ENCODE measurements around the gene CLEC10A.
"Not testable (repeated sequence)": the region's sequence is repeated elsewhere in the genome, so short reads cannot be mapped to it uniquely, and the experiment has no call there.

The CLEC10A gene

DNA sequence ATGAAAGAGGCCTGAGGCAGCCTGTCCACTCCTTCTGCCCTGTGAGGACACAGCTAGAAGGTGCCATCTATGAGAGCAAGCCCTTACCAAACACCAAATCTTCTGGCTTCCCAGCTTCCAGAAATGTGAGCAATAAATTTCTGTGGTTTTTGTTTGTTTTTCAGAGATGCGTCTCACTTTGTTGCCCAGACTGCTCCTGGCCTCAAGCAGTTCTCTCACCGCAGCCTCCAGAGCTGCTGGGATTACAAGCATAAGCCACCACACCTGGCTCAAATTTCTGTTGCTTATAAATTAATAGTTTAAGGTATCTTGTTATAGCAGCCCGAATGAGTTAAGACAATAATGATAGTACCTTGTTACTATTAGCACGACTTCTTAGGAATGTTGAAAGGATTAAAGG lies 23.7 kb downstream of the CLEC10A start:
- H3K9me3 ChIP-seq (ENCODE audit: control insufficient read depth, low read length): no peaks in the 10 kb centered on the region
- no peaks in the 10 kb centered on the region for H3K4me1 ChIP-seq (ENCODE audit: control insufficient read depth, insufficient read depth, low read length, poor library complexity, severe bottlenecking)
- no peaks in the 10 kb centered on the region for H3K36me3 ChIP-seq (ENCODE audit: control insufficient read depth, insufficient read depth, low read length)
- H3K27me3 ChIP-seq (replicated peaks; ENCODE audit: control insufficient read depth, insufficient read depth, low read length, poor library complexity, severe bottlenecking): no peaks in the 10 kb centered on the region
- H3K27ac ChIP-seq (ENCODE audit: insufficient read depth, low read length, poor library complexity, severe bottlenecking): no peak overlapping the region
- no peak for DNase-seq
- no peak overlapping the region for H3K4me3 ChIP-seq (ENCODE audit: insufficient read depth, low read depth, low read length, poor library complexity, severe bottlenecking)

DNA sequence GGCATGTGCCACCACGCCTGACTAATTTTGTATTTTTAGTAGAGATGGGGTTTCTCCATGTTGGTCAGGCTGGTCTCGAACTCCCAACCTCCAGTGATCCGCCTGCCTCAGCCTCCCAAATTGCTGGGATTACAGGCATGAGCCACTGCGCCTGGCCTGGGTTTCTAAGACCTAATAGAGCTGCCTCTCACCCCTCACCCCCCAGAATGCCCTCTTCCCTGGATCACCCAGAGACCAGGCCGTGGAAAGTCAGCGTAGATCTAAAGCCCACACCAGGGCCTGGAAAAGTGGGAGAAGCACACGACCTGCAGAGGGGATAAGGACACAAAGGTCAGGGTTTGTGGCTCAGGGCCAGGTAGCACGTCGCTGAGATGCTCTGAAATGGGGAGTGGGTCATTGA lies 29.5 kb downstream of the CLEC10A start:
- DNase-seq; H3K4me3 ChIP-seq (ENCODE audit: insufficient read depth, low read depth, low read length, poor library complexity, severe bottlenecking); H3K27me3 ChIP-seq (replicated peaks; ENCODE audit: control insufficient read depth, insufficient read depth, low read length, poor library complexity, severe bottlenecking); H3K36me3 ChIP-seq (ENCODE audit: control insufficient read depth, insufficient read depth, low read length); H3K27ac ChIP-seq (ENCODE audit: insufficient read depth, low read length, poor library complexity, severe bottlenecking); H3K9me3 ChIP-seq (ENCODE audit: control insufficient read depth, low read length): not testable (repeated sequence)
- peaks cover 12% of the 10 kb centered on the region for H3K4me1 ChIP-seq (ENCODE audit: control insufficient read depth, insufficient read depth, low read length, poor library complexity, severe bottlenecking)

DNA sequence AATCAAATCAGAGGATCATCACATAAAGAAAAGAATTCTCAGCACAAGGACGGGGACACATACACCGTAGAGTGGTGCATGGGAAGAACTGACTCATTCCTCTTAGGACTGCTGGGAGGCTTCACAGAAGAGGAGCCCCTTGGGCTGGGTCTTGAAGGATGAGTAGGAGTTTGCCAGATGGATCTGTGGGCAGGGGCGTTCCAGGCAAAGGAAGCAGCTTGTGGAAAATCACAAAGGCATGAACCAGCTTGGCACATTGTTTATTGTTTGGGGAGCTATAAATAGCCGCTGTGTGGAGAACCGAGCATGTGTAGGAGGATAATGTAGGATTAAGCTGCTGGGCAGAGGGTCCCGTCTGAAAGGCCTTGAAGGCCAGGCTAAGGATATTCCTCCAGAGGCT lies 31.1 kb downstream of the CLEC10A start:
- Histone ChIP-seq H3K4me1 (ENCODE audit: control insufficient read depth, insufficient read depth, low read length, poor library complexity, severe bottlenecking) (peaks cover 14% of the 10 kb centered on the region), H3K27ac (ENCODE audit: insufficient read depth, low read length, poor library complexity, severe bottlenecking) (no peak overlapping the region), H3K27me3 (replicated peaks; ENCODE audit: control insufficient read depth, insufficient read depth, low read length, poor library complexity, severe bottlenecking) (no peaks in the 10 kb centered on the region), H3K9me3 (ENCODE audit: control insufficient read depth, low read length) (no peaks in the 10 kb centered on the region), H3K4me3 (ENCODE audit: insufficient read depth, low read depth, low read length, poor library complexity, severe bottlenecking) (no peak overlapping the region), H3K36me3 (ENCODE audit: control insufficient read depth, insufficient read depth, low read length) (no peaks in the 10 kb centered on the region)
- DNase-seq: no peak

DNA sequence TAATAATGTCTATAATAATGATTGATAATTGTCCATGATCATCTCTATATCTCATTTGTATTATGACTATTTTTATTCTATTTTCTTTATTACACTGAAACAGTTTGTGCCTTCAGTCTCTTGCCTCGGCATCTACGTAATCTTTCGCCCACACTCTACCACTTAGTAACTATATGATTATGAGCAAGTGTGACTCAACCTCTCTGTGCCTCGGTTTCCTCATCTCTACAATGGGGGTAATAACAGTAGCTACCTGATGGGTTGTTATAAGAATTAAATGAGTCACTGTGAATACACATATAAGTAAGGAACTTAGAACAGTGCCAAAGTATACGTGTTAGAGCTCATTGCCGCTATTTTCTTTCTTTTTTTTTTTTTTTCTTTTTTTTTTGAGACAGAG lies 32.5 kb downstream of the CLEC10A start:
- H3K9me3 ChIP-seq (ENCODE audit: control insufficient read depth, low read length): no peaks in the 10 kb centered on the region
- peaks cover 28% of the 10 kb centered on the region for H3K4me1 ChIP-seq (ENCODE audit: control insufficient read depth, insufficient read depth, low read length, poor library complexity, severe bottlenecking)
- no peaks in the 10 kb centered on the region for H3K36me3 ChIP-seq (ENCODE audit: control insufficient read depth, insufficient read depth, low read length)
- no peak for DNase-seq
- no peak overlapping the region for H3K4me3 ChIP-seq (ENCODE audit: insufficient read depth, low read depth, low read length, poor library complexity, severe bottlenecking)
- peak overlapping the region; percentile 77 for H3K27ac ChIP-seq (ENCODE audit: insufficient read depth, low read length, poor library complexity, severe bottlenecking)
- no peaks in the 10 kb centered on the region for H3K27me3 ChIP-seq (replicated peaks; ENCODE audit: control insufficient read depth, insufficient read depth, low read length, poor library complexity, severe bottlenecking)

DNA sequence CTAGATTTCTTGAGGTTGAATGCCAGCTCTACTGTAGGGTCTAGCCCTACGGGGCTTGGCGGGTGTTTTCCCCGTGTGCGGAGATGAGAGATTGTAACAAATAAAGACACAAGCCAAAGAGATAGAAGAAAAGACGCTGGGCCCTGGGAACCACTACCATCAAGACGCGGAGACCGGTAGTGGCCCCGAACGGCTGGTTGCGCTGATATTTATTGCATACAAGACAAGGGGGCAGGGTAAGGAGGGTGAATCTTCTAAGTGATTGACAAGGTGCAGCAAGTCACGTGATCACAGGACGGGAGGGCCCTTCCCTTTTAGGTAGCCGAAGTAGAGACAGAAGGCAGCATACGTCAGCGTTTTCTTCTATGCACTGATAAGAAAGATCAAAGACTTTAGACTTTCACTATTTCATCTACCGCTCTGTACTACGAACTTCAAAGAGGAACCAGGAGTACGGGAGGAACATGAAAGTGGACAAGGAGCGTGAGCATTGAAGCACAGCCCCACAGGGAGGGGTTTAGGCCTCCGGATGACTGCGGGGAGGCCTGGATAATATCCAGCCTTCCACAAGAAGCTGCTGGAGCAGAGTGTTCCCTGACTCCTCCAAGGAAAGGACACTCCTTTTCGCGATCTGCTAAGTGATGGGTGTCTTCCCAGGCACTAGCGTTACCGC lies 33.2 kb downstream of the CLEC10A start:
- DNase-seq: peak; percentile 68 to 80 (median 73)
- H3K36me3 ChIP-seq (ENCODE audit: control insufficient read depth, insufficient read depth, low read length); H3K9me3 ChIP-seq (ENCODE audit: control insufficient read depth, low read length); H3K27me3 ChIP-seq (replicated peaks; ENCODE audit: control insufficient read depth, insufficient read depth, low read length, poor library complexity, severe bottlenecking): not testable (repeated sequence)
- Histone ChIP-seq H3K27ac (ENCODE audit: insufficient read depth, low read length, poor library complexity, severe bottlenecking) (peak overlapping the region; percentile 77), H3K4me1 (ENCODE audit: control insufficient read depth, insufficient read depth, low read length, poor library complexity, severe bottlenecking) (peaks cover 35% of the 10 kb centered on the region), H3K4me3 (ENCODE audit: insufficient read depth, low read depth, low read length, poor library complexity, severe bottlenecking) (peak overlapping the region; percentile 46)

GRCh38 chr17:7046127-7046724 lies 33.8 kb downstream of the CLEC10A start:
- H3K4me3 ChIP-seq (ENCODE audit: insufficient read depth, low read depth, low read length, poor library complexity, severe bottlenecking): peak overlapping the region; percentile 46
- no peaks in the 10 kb centered on the region for H3K36me3 ChIP-seq (ENCODE audit: control insufficient read depth, insufficient read depth, low read length)
- H3K4me1 ChIP-seq (ENCODE audit: control insufficient read depth, insufficient read depth, low read length, poor library complexity, severe bottlenecking): peaks cover 39% of the 10 kb centered on the region
- no peaks in the 10 kb centered on the region for H3K27me3 ChIP-seq (replicated peaks; ENCODE audit: control insufficient read depth, insufficient read depth, low read length, poor library complexity, severe bottlenecking)
- H3K9me3 ChIP-seq (ENCODE audit: control insufficient read depth, low read length): no peaks in the 10 kb centered on the region
- peak overlapping the region; percentile 77 for H3K27ac ChIP-seq (ENCODE audit: insufficient read depth, low read length, poor library complexity, severe bottlenecking)
- peak in 1 of 3 donors; percentile 37 for DNase-seq

GRCh38 chr17:7045492-7046126 lies 34.4 kb downstream of the CLEC10A start:
- DNase-seq: peak in 1 of 3 donors; percentile 29
- no peaks in the 10 kb centered on the region for H3K9me3 ChIP-seq (ENCODE audit: control insufficient read depth, low read length)
- H3K27me3 ChIP-seq (replicated peaks; ENCODE audit: control insufficient read depth, insufficient read depth, low read length, poor library complexity, severe bottlenecking): no peaks in the 10 kb centered on the region
- H3K4me3 ChIP-seq (ENCODE audit: insufficient read depth, low read depth, low read length, poor library complexity, severe bottlenecking): peak overlapping the region; percentile 46
- H3K4me1 ChIP-seq (ENCODE audit: control insufficient read depth, insufficient read depth, low read length, poor library complexity, severe bottlenecking): peaks cover 39% of the 10 kb centered on the region
- no peaks in the 10 kb centered on the region for H3K36me3 ChIP-seq (ENCODE audit: control insufficient read depth, insufficient read depth, low read length)
- peak overlapping the region; percentile 77 for H3K27ac ChIP-seq (ENCODE audit: insufficient read depth, low read length, poor library complexity, severe bottlenecking)

- peak within 1 kb of the TSS; percentile 48 for H3K4me3 ChIP-seq (ENCODE audit: insufficient read depth, low read depth, low read length, poor library complexity, severe bottlenecking)
- no peaks in the 10 kb centered on the region for H3K9me3 ChIP-seq (ENCODE audit: control insufficient read depth, low read length)
- H3K27me3 ChIP-seq (replicated peaks; ENCODE audit: control insufficient read depth, insufficient read depth, low read length, poor library complexity, severe bottlenecking): no peaks in the 10 kb centered on the region
- peaks cover 39% of the 10 kb centered on the region for H3K4me1 ChIP-seq (ENCODE audit: control insufficient read depth, insufficient read depth, low read length, poor library complexity, severe bottlenecking)
- H3K36me3 ChIP-seq (ENCODE audit: control insufficient read depth, insufficient read depth, low read length): no peaks in the 10 kb centered on the region
- DNase-seq: no peak
- H3K27ac ChIP-seq (ENCODE audit: insufficient read depth, low read length, poor library complexity, severe bottlenecking): peak within 1 kb of the TSS; percentile 29
Measured at GRCh38 chr17:7043497-7044198, 36.4 kb downstream of the CLEC10A start, which contains the start of gene SLC16A11. Gene SLC16A11, minus strand, starts transcription at chr17:7044092. Its CDS starts 579 bp downstream, at chr17:7043513.

- no peak for DNase-seq
- Histone ChIP-seq H3K36me3 (ENCODE audit: control insufficient read depth, insufficient read depth, low read length) (no peaks in the 10 kb centered on the region), H3K9me3 (ENCODE audit: control insufficient read depth, low read length) (no peaks in the 10 kb centered on the region), H3K27ac (ENCODE audit: insufficient read depth, low read length, poor library complexity, severe bottlenecking) (no peak overlapping the region), H3K4me3 (ENCODE audit: insufficient read depth, low read depth, low read length, poor library complexity, severe bottlenecking) (peak overlapping the region; percentile 48), H3K27me3 (replicated peaks; ENCODE audit: control insufficient read depth, insufficient read depth, low read length, poor library complexity, severe bottlenecking) (no peaks in the 10 kb centered on the region), H3K4me1 (ENCODE audit: control insufficient read depth, insufficient read depth, low read length, poor library complexity, severe bottlenecking) (peaks cover 39% of the 10 kb centered on the region)
Measured at GRCh38 chr17:7043182-7043496, 36.9 kb downstream of the CLEC10A start.

All from effector memory CD4-positive, alpha-beta T cell (primary cell).